IMR-90 (cell line): ENCODE measurements around the gene CTBP2.

ENCODE experiments used
- CEBPB ChIP-seq: IDR thresholded peaks from 2 replicates; pipeline ENCODE4 v1.6.1; 2012; ENCODE audit warnings: low read depth, low read length, improper control_type of control experiment
- ELK1 ChIP-seq: fragments of 150-350 bp; IDR thresholded peaks from 2 replicates; pipeline ENCODE4 v1.6.1; 2016; ENCODE audit warnings: low read depth, mild to moderate bottlenecking, low read length, moderate library complexity, borderline replicate concordance
- MAFK ChIP-seq: IDR thresholded peaks from 2 replicates; pipeline ENCODE4 v1.6.1; 2012; ENCODE audit warnings: low read depth, low read length, improper control_type of control experiment
- MXI1 ChIP-seq: IDR thresholded peaks from 2 replicates; pipeline ENCODE4 v1.6.1; 2012; ENCODE audit warnings: low read depth, mild to moderate bottlenecking, low read length, moderate library complexity, borderline replicate concordance
- NFE2L2 ChIP-seq: fragments of 150-350 bp; IDR thresholded peaks from 2 replicates; pipeline ENCODE4 v1.6.1; 2016; ENCODE audit warnings: low read depth, mild to moderate bottlenecking, low read length
- POLR2A ChIP-seq: IDR thresholded peaks from 2 replicates; pipeline ENCODE4 v1.6.1; 2012; ENCODE audit warnings: mild to moderate bottlenecking, low read depth, low read length
- RAD21 ChIP-seq: IDR thresholded peaks from 2 replicates; pipeline ENCODE4 v1.6.1; 2012; ENCODE audit warnings: low read length, improper control_type of control experiment
- RCOR1 ChIP-seq: IDR thresholded peaks from 2 replicates; pipeline ENCODE4 v1.6.1; 2012; ENCODE audit warnings: mild to moderate bottlenecking, low read length, improper control_type of control experiment; ENCODE audit not compliant: insufficient replicate concordance
- RFX5 ChIP-seq: IDR thresholded peaks from 2 replicates; pipeline ENCODE4 v1.8.0; 2012; ENCODE audit warnings: low read depth, mild to moderate bottlenecking, low read length, moderate library complexity
- SMC3 ChIP-seq: fragments of 150-350 bp; IDR thresholded peaks from 2 replicates; pipeline ENCODE4 v1.6.1; 2016; ENCODE audit warnings: low read depth, mild to moderate bottlenecking, antibody characterized with exemption, low read length, moderate library complexity
- TF ChIP-seq, protein P1 (sequence below): conservative IDR thresholded peaks from 2 replicates; pipeline ENCODE4 v1.5.1; 2012; ENCODE audit warnings: mild to moderate bottlenecking, low read depth, low read length, improper control_type of control experiment

DNA sequence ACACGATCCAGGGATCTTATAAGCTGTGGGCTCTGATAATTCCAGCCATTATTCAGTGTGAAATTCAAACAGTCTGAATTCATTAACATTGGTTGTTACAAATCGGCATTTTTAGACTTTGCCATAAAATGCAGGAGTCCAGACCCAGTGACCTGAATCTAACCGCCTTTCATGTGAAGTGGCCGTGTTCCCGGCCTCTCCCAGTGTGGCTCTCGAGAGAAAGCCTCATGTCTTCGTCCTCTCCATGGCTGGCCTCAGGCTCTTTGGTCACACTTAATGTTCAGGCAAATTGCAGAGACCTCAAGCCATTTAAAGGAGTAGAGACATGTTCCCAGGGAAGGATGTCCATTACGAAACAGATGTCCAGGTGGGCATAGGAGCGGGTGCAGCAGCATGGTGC is 59.3 kb downstream of the CTBP2 start:
- TF ChIP-seq RFX5 (no peak), POLR2A (no peak), MAFK (no peak), RAD21 (no peak), RCOR1 (no peak), SMC3 (no peak), MXI1 (no peak), NFE2L2 (no peak), CEBPB (no peak), ELK1 (no peak)
- TF ChIP-seq, protein P1, sequence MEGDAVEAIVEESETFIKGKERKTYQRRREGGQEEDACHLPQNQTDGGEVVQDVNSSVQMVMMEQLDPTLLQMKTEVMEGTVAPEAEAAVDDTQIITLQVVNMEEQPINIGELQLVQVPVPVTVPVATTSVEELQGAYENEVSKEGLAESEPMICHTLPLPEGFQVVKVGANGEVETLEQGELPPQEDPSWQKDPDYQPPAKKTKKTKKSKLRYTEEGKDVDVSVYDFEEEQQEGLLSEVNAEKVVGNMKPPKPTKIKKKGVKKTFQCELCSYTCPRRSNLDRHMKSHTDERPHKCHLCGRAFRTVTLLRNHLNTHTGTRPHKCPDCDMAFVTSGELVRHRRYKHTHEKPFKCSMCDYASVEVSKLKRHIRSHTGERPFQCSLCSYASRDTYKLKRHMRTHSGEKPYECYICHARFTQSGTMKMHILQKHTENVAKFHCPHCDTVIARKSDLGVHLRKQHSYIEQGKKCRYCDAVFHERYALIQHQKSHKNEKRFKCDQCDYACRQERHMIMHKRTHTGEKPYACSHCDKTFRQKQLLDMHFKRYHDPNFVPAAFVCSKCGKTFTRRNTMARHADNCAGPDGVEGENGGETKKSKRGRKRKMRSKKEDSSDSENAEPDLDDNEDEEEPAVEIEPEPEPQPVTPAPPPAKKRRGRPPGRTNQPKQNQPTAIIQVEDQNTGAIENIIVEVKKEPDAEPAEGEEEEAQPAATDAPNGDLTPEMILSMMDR: no peak
